Retinal pigment epithelial cell (primary cell): ENCODE measurements around the gene CLPTM1L.

Experiments used
- DNase-seq: peaks from one replicate; pipeline ENCODE4 v3.0.0-alpha.2; 2010; ENCODE audit warnings: low read depth
- H3K4me3 ChIP-seq: 2 replicates; pipeline ENCODE4 v1.5.1; 2011; ENCODE audit warnings: mild to moderate bottlenecking, low read length, control low read depth, moderate library complexity
- TF ChIP-seq, protein P1 (sequence below): conservative IDR thresholded peaks from 2 replicates; pipeline ENCODE4 v1.5.1; 2011; ENCODE audit warnings: low read depth, low read length, control low read depth, inconsistent platforms

CLPTM1L gene

DNA sequence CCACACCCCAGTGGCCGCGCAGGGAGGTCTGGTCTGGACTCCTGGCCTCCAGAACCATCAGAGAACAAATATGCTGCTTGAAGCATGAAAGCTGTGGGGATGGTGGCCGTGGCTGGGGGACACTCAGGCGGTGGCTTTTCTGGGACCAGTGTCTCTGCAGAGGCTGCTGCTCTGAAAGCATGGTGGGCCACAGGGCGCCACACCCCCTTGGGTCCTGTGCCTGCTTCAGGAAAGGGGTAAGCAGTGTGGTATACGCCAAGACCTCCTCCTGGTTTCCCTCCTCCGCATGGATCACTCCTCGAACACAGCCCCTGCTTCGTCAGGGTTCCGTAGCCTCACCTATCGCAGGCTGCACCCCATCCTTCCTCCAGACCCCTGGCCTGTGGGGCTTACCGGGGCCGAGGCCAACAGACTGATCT, 30.3 kb downstream of the CLPTM1L start:
- H3K4me3 ChIP-seq, result no peak overlapping the region
- TF ChIP-seq, protein P1, sequence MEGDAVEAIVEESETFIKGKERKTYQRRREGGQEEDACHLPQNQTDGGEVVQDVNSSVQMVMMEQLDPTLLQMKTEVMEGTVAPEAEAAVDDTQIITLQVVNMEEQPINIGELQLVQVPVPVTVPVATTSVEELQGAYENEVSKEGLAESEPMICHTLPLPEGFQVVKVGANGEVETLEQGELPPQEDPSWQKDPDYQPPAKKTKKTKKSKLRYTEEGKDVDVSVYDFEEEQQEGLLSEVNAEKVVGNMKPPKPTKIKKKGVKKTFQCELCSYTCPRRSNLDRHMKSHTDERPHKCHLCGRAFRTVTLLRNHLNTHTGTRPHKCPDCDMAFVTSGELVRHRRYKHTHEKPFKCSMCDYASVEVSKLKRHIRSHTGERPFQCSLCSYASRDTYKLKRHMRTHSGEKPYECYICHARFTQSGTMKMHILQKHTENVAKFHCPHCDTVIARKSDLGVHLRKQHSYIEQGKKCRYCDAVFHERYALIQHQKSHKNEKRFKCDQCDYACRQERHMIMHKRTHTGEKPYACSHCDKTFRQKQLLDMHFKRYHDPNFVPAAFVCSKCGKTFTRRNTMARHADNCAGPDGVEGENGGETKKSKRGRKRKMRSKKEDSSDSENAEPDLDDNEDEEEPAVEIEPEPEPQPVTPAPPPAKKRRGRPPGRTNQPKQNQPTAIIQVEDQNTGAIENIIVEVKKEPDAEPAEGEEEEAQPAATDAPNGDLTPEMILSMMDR, result no peak
- no peak for DNase-seq

DNA sequence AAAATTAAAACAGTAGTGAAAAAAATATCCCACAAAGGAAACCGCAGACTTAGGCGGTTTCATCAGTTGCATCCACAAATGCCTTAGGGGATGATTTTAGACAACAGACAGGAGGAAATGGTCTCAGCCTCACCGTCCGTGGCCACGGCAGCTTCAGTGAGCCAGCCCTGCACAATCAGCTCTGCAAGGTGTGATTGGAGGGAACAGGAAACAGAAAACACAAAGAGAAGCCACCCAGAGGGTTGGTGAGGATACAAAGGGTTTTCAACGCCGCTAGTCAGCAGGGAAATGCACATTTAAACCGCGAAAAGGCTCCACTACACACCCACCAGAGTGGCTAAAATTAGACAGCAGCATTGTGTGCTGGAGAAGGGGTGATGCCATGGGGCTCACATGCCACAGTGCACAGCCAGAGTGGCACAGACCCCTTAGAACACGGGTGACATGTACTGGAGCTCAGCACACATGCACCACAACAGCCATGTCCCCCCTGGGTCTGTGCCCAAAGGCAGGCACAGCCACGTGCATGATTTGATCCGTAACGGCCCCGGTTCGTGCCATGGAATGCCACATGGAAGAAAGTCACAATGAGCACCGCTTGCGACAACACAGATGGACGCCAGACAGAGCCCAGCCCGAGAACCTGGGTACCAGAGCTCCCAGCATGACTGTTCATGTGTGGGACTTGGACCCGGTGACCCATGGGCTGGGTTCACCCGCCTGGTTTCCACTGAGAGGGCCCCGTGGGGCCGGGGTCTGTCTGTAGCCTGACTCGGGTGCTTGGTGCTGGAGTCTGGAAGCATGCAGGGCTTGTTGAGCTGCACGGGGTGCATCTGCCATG, 31.7 kb downstream of the CLPTM1L start:
- TF ChIP-seq, protein P1, result no peak
- no peak for DNase-seq
- no peak overlapping the region for H3K4me3 ChIP-seq

DNA sequence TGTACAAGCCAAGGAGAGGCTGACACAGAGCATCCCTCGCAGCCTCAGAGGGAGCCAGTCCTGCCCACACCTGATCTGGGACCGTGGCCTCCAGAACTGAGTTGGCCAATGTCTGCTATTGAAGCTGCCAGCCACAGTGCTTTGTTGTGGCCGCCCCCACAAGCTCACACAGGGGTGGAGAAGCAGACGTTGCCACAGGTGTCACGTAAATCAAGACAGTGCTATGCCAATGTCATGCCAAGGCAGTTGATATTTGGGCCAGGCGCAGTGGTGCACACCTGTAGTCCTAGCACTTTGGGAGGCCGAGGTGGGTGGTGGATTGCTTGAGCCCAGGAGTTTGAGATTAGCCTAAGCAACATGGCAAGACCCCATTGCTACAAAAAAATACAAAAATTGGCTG, 32.7 kb downstream of the CLPTM1L start:
- H3K4me3 ChIP-seq, result no peak overlapping the region
- no peak for DNase-seq
- TF ChIP-seq, protein P1, result no peak

DNA sequence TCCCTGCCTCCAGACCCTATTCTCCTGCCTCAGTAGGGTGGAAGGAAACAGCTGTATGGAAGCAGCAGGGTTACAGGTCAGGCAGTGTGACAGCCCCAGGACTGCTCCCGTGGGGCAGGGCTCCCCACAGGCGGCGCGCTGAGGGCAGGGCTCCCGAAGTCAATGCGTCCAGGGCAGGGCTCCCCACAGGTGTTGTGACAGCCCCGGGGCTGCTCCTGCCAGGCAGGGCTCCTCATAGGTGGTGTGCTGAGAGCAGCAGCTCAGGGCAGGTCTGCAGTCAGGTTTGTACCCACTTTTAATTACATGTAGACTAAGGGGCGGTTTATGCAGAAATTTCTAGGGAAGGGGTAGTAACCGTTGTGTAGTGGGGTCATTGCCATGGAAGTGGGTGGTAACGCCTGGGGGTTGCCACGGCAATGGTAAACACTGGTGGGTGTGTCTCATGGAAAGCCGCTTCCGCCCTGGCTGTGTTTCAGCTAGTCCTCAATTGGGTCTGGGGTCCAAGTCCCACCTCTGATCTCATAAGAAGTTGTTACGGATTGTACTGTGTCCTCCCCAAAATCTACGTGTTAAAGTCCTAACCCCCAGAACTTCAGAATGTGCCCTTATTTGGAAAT, 33.4 kb downstream of the CLPTM1L start:
- no peak overlapping the region for H3K4me3 ChIP-seq
- TF ChIP-seq, protein P1, result no peak
- DNase-seq, result no peak

DNA sequence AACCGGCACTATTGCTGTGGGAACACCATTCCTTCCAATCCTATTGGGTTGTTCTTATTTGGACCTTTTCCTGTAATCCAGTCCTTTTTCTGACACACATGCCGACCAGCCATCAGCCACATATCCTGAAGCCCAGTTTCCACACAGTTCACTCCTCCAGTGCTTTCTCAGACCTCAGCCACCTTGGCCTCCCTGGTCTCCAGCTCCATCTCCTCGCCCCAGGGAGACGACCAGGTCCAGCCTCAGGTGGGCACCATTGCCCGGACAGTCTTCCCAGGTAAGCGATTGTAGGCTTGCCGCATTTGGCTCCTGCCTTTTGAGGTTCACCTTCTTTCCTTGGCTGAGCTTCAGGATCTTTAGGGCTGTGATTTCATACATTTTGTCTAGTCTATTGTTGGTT, 34.8 kb downstream of the CLPTM1L start:
- H3K4me3 ChIP-seq, result no peak overlapping the region
- no peak for DNase-seq
- TF ChIP-seq, protein P1, result no peak

DNA sequence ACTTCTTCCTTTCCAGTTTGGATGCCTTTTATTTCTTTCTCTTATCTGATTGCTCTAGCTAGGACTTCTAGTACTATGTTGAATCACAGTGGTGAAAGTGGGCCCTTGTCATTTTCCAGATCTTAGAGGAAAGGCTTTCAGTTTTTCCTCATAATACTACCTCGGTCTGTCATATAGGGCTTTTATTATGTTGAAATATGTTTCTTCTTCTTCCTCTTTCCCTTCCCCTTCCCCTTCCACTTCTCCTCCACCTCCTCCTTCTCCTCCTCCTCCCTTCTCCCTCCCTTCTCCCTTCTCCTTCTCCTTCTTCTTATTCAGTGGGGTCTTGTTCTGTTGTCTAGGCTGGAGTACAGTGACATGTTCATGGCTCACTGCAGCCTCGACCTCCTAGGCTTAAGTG, 40.9 kb downstream of the CLPTM1L start:
- no peak for DNase-seq
- H3K4me3 ChIP-seq, result no peak overlapping the region
- TF ChIP-seq, protein P1, result no peak

DNA sequence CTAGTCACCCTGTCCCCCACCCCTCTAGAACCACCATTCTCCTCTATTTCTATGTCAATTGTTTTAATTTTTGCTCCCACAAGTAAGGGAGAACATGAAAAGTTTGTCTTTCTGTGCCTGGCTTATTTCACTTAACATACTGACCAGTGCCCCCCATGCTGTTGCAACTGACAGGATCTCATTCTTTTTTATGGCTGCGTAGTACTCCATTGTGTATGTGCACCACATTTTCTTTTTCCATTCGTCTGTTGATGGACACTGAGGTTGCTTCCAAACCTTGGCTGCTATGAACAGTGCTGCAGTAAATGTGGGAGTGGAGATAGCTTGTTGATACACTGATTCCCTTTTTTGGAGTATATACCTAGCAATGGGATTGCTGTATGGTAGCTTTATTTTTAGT, 42.6 kb downstream of the CLPTM1L start:
- H3K4me3 ChIP-seq, result no peak overlapping the region
- TF ChIP-seq, protein P1, result no peak
- DNase-seq, result no peak
